GM12874 (cell line): ENCODE data around the gene KTN1.
A peak's percentile ranks its signal among the peaks of the same experiment; 100 is the strongest.

Source experiments
- CTCF ChIP-seq: IDR thresholded peaks from 2 replicates; pipeline ENCODE4 v1.5.1; 2011; ENCODE audit warnings: low read depth, mild to moderate bottlenecking, control low read depth, low read length, moderate library complexity; ENCODE audit not compliant: insufficient read depth

KTN1 gene

DNA sequence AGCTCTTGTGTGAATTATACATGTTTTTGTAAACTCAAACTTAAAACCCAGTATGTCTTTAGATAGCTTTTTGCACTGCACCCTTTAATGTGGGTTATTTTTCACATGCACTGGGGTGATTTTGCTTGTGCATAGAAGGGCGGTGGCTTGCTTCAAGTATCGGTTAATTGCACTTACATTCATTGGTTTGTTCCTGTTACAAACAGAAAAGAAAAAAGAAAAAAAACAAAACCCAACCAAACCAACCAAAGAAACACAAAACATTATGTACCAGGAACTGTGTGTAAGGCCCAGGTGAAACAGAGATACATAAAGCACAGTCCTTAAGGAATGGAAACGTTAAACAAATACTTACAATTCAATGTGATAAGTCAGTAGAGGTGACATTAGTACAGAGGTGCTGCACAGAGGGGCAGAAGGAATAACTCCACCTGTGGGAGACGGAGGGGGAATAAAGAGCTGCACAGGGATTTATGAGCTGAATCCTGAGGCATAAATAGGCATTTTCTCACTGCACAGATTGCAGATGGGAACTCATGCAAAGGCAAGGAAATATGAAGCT, 151.4 kb downstream of the KTN1 start:
- TF ChIP-seq CTCF, result no peak

- peak; percentile 52; the same call in 1 of the 2 replicates for TF ChIP-seq CTCF
Observed at GRCh38 chr14:55731881-55732498, 152.0 kb downstream of the KTN1 start.

GRCh38 chr14:55733599-55733998, 153.6 kb downstream of the KTN1 start:
- no peak for TF ChIP-seq CTCF
